22Rv1 (cell line): ENCODE data around the gene PTPRG.

Experiments
- CTCF ChIP-seq: fragments of 450-650 bp; IDR thresholded peaks from 2 replicates; pipeline ENCODE4 v1.5.1; 2017; ENCODE audit warnings: mild to moderate bottlenecking
- ZFX ChIP-seq: fragments of 450-650 bp; IDR thresholded peaks from 2 replicates; pipeline ENCODE4 v1.6.1; 2017; ENCODE audit warnings: antibody characterized with exemption, borderline replicate concordance

GRCh38 chr3:61518590-61518989 is 42.8 kb upstream of the PTPRG start:
- no peak for TF ChIP-seq CTCF
- no peak for TF ChIP-seq ZFX
